K562 (cell line): ENCODE results near the gene STXBP6. TPM values are rescaled to one million over a fixed set of nuclear protein-coding genes. Genes with fewer than 3 reads are reported as not detected.
A peak's percentile ranks its signal among the peaks of the same experiment; 100 is the strongest.

ENCODE experiments used
- ATAC-seq: fragments of 200-7000 bp; cut with Tn5 transposase; 3 replicates; pipeline ENCODE4 v1.9.1; 2020; ENCODE audit warnings: moderate library complexity
- BruUV-seq: library from RNA; stranded (reverse); fragments of 400-500 nt; replicated peaks from 2 replicates; lab custom pipeline; 2021; lab: Mats Ljungman, UMichigan
- CTCF ChIA-PET: fragments of 300-600 bp; formaldehyde crosslinking; extraction: SDS; loops from one replicate; lab custom pipeline; 2021; ENCODE audit warnings: low intra/inter-chr PET ratio; lab: Yijun Ruan, JAX
- POLR2A ChIA-PET: fragments of 300-600, 350-650 bp; sonication (Branson Sonifier 250); formaldehyde crosslinking; extraction: SDS; loops from one replicate; lab custom pipeline; 2021; ENCODE audit warnings: antibody characterized with exemption, inconsistent platforms; lab: Yijun Ruan, JAX
- DNase-seq, 4 experiments: peaks; one replicate each; pipeline versions ENCODE4 v3.0.0 to v3.0.0-alpha.2; 2011 to 2018; ENCODE audit warnings: low spot score in 3 of 4, mixed read lengths in 3 of 4; ENCODE audit errors: extremely low read depth in 1 of 4
- FAIRE-seq: peaks from 2 replicates; lab custom pipeline; 2011; peaks lifted over from hg19 to GRCh38; lab: Jason Lieb, UNC
- H2AFZ ChIP-seq: 2 replicates; pipeline ENCODE4 v1.6.0; 2011; ENCODE audit warnings: low read depth, low read length, control low read depth, inconsistent platforms
- H3K27ac ChIP-seq: fragments of 200-600 bp; 3 replicates; pipeline ENCODE4 v1.8.0; 2011; ENCODE audit warnings: low read depth, mild to moderate bottlenecking, control low read depth, inconsistent platforms, low read length, moderate library complexity, mixed read lengths; ENCODE audit errors: extremely low read depth
- H3K27me3 ChIP-seq, 2 experiments: fragments of 300-600 bp in 1 of 2; 2 replicates in 1 of 2; 3 replicates in 1 of 2; pipeline versions ENCODE4 v1.6.0 to v1.8.0; 2011; ENCODE audit warnings: inconsistent platforms in 2 of 2, low read length in 2 of 2, mild to moderate bottlenecking in 1 of 2, mixed read lengths in 1 of 2, moderate library complexity in 1 of 2; ENCODE audit not compliant: control insufficient read depth in 2 of 2, insufficient read depth in 2 of 2
- H3K36me3 ChIP-seq: fragments of 300-600 bp; 3 replicates; pipeline ENCODE4 v1.8.0; 2011; ENCODE audit warnings: mild to moderate bottlenecking, low read length, inconsistent platforms; ENCODE audit not compliant: control insufficient read depth, insufficient read depth
- H3K4me1 ChIP-seq, 2 experiments: fragments of 200-600 bp in 1 of 2; replicated peaks in 1 of 2; 2 replicates in 1 of 2; 3 replicates in 1 of 2; pipeline versions ENCODE4 v1.5.1 to v1.8.0; 2011; ENCODE audit warnings: inconsistent platforms in 2 of 2, low read length in 2 of 2, mild to moderate bottlenecking in 1 of 2, mixed read lengths in 1 of 2, moderate library complexity in 1 of 2; ENCODE audit not compliant: control insufficient read depth in 2 of 2, insufficient read depth in 2 of 2
- H3K4me2 ChIP-seq: 2 replicates; pipeline ENCODE4 v1.6.1; 2011; ENCODE audit warnings: low read length, control low read depth, inconsistent platforms, mixed read lengths; ENCODE audit not compliant: insufficient read depth
- H3K4me3 ChIP-seq: fragments of 200-600 bp; sonication (generic), shearing (Covaris generic); 2 replicates; pipeline ENCODE4 v1.5.1; 2016; ENCODE audit warnings: control low read depth, inconsistent platforms
- H3K79me2 ChIP-seq: fragments of 200-600 bp; 3 replicates; pipeline ENCODE4 v1.8.0; 2011; ENCODE audit warnings: low read length, inconsistent platforms; ENCODE audit not compliant: control insufficient read depth, insufficient read depth
- H3K9ac ChIP-seq, 2 experiments: 2 replicates each; pipeline versions ENCODE4 v1.6.0 to v1.6.1; 2011; ENCODE audit warnings: low read depth in 2 of 2, low read length in 2 of 2, control low read depth in 1 of 2, inconsistent platforms in 1 of 2, mild to moderate bottlenecking in 1 of 2, mixed read lengths in 1 of 2; ENCODE audit not compliant: insufficient read depth in 1 of 2
- H3K9me1 ChIP-seq: one replicate; pipeline ENCODE4 v1.6.0; 2011; ENCODE audit warnings: inconsistent platforms, mild to moderate bottlenecking, low read length, moderate library complexity; ENCODE audit not compliant: control insufficient read depth, insufficient read depth
- H3K9me3 ChIP-seq: replicated peaks from 2 replicates; pipeline ENCODE4 v1.5.1; 2011; ENCODE audit warnings: low read depth, low read length, inconsistent platforms; ENCODE audit not compliant: control insufficient read depth, insufficient read depth
- H4K20me1 ChIP-seq: replicated peaks from 2 replicates; pipeline ENCODE4 v1.6.1; 2011; ENCODE audit warnings: low read length, inconsistent platforms, mixed read lengths; ENCODE audit not compliant: control insufficient read depth, insufficient read depth
- ARNT ChIP-seq, 2 experiments: fragments of 450-650 bp; IDR thresholded peaks; 2 replicates each; pipeline ENCODE4 v1.6.1; 2016; ENCODE audit warnings: mild to moderate bottlenecking in 1 of 2
- BRF2 ChIP-seq: IDR thresholded peaks from 3 replicates; pipeline ENCODE4 v1.6.1; 2011; ENCODE audit warnings: borderline replicate concordance, mild to moderate bottlenecking; ENCODE audit not compliant: insufficient read length, insufficient read depth
- CHCHD3 ChIP-seq: fragments of 250-450 bp; sonication (Bioruptor Pico); IDR thresholded peaks from 2 replicates; pipeline ENCODE4 v2.1.2; 2022; ENCODE audit warnings: mild to moderate bottlenecking
- DPF2 ChIP-seq: fragments of 450-650 bp; IDR thresholded peaks from 2 replicates; pipeline ENCODE4 v1.6.1; 2016
- HOMEZ ChIP-seq: fragments of 250-450 bp; sonication (Bioruptor Pico); IDR thresholded peaks from 2 replicates; pipeline ENCODE4 v1.4.0; 2020; ENCODE audit warnings: mild to moderate bottlenecking, moderate library complexity
- ZBTB7A ChIP-seq: IDR thresholded peaks from 2 replicates; pipeline ENCODE4 v1.6.1; 2011; ENCODE audit warnings: low read depth, mild to moderate bottlenecking, low read length, moderate library complexity, borderline replicate concordance; ENCODE audit not compliant: control insufficient read depth
- ZC3H8 ChIP-seq: fragments of 450-650 bp; IDR thresholded peaks from 2 replicates; pipeline ENCODE4 v1.6.1; 2017
- ZNF133 ChIP-seq: fragments of 250-450 bp; sonication (Bioruptor Pico); IDR thresholded peaks from 2 replicates; pipeline ENCODE4 v1.4.0; 2020; ENCODE audit warnings: mild to moderate bottlenecking
- ZNF24 ChIP-seq: fragments of 450-650 bp; IDR thresholded peaks from 2 replicates; pipeline ENCODE4 v1.6.1; 2016
- ZNF408 ChIP-seq: fragments of 250-450 bp; sonication (Bioruptor Pico); IDR thresholded peaks from 2 replicates; pipeline ENCODE4 v1.4.0; 2020; ENCODE audit warnings: low read depth, mild to moderate bottlenecking, moderate library complexity
- WGBS: fragments of 100-300 bp; shearing (Covaris generic); methylation state at CpG from one replicate; pipeline ENCODE4 v1.1.6; 2016; ENCODE audit warnings: low coverage, mixed read lengths; ENCODE audit not compliant: insufficient coverage; ENCODE audit errors: missing lambda C conversion rate; 5-methylcytosine and 5-hydroxymethylcytosine counted together
- in situ Hi-C: fragments of 300-500 bp; cut with MboI; formaldehyde crosslinking; loops from 4 replicates; pipeline ENCODE4 v1.15.0; 2018; ENCODE audit warnings: inconsistent platforms, mixed read lengths
- intact Hi-C: fragments of 100-400 bp; cut with micrococcal nuclease; formaldehyde crosslinking; loops from 2 replicates; pipeline ENCODE4 v1.14.2; 2022
- polyA plus RNA-seq, 8 experiments: library from polyadenylated mRNA; depleted of rRNA in 4 of 8; stranded (reverse) in 5 of 8; unstranded in 3 of 8; fragments of >200 nt; fragmentation: Nextera tagmentation in 2 of 8; fragmentation: Illumina TruSeq in 1 of 8; extraction: Ambion mirVana in 2 of 8; extraction: Trizol in 1 of 8; gene quantifications; 2 replicates each; pipeline versions ENCODE4 v1.2.1 to v1.2.3, GENCODE V29; 2011 to 2014; ENCODE audit warnings: inconsistent platforms in 1 of 8, missing spikeins in 1 of 8
- total RNA-seq, 7 experiments: library from RNA; depleted of rRNA in 6 of 7; stranded (reverse); fragments of >200 nt in 6 of 7; fragmentation: Illumina TruSeq in 2 of 7; extraction: Trizol in 2 of 7; gene quantifications; 2 replicates each; pipeline versions ENCODE4 v1.2.1 to v1.2.3, GENCODE V29; 2011 to 2021; ENCODE audit warnings: low replicate concordance in 1 of 7

Gene STXBP6
- total and polyA plus RNA-seq, 9 of the 15 experiments (the other 6 are each of a cell fraction or from before 2014, with no cell fraction given): 0.27 to 0.89 (median 0.59) TPM

- Histone ChIP-seq H3K9me3 (no peaks in the 10 kb centered on the region), H3K27me3 (no peaks in the 10 kb centered on the region; a peak in 2 of 5 replicates), H2AFZ (no peak overlapping the region), H3K36me3 (no peaks in the 10 kb centered on the region), H3K4me2 (no peak overlapping the region), H3K9ac (no peak overlapping the region), H3K9me1 (no peaks in the 10 kb centered on the region), H3K4me3 (no peak overlapping the region), H3K4me1 (no peaks in the 10 kb centered on the region), H3K79me2 (no peaks in the 10 kb centered on the region), H4K20me1 (no peaks in the 10 kb centered on the region), H3K27ac (no peak overlapping the region)
- DNase-seq (peak in 1 of 4 experiments; percentile 2), ATAC-seq (no peak), FAIRE-seq (no peak)
- ChIA-PET POLR2A (no interaction called here), CTCF (no interaction called here)
- intact Hi-C loops: no loop called here
- WGBS: 2% methylated on average over 6 of the region's 6 CpGs
- no peak for TF ChIP-seq ZNF133 (CRISPR knock-in tag)
- no peak for TF ChIP-seq DPF2
- no peak for TF ChIP-seq HOMEZ (CRISPR knock-in tag)
- no peak for TF ChIP-seq ZNF408 (CRISPR knock-in tag)
- no peak for TF ChIP-seq ZNF24
- no peak for TF ChIP-seq ZC3H8
- TF ChIP-seq BRF2: no peak
- TF ChIP-seq ZBTB7A: no peak
- TF ChIP-seq CHCHD3: no peak
- no peak for TF ChIP-seq ARNT (IDR thresholded peaks at IDR 0.05)
- BruUV-seq: no TSS peak
- in situ Hi-C loops: no loop called here
These were observed 251.0 kb downstream of the STXBP6 start for GRCh38 chr14:24798911-24799462.
